ENCODE results near the gene MAB21L4. TPM values are rescaled to one million over a fixed set of nuclear protein-coding genes. Genes with fewer than 3 reads are reported as not detected.

MAB21L4 gene
- total RNA-seq, 1 experiment from 2014 or later = not detected

- intact Hi-C loops (cut with micrococcal nuclease) = no loop called here
- ATAC-seq = no peak
- no peak overlapping the region for H2AFZ ChIP-seq (ENCODE audit: low read depth, low read length, poor library complexity, severe bottlenecking)
Observed at GRCh38 chr2:240884745-240885144, 11.2 kb downstream of the MAB21L4 start.

More at GRCh38 chr2:240884745-240885144, 11.2 kb downstream of the MAB21L4 start:
- Histone ChIP-seq H3K9me2 (ENCODE audit: insufficient read depth) (no peaks in the 10 kb centered on the region), H3K4me1 (ENCODE audit: control insufficient read depth in 1 of 2, insufficient read depth in 2 of 2, low read length in 2 of 2) (peaks cover 0 to 7% of the 10 kb centered on the region in 2 experiments; a peak in 1 of 4 replicates), H3K9me3 (ENCODE audit: control insufficient read depth in 1 of 2, insufficient read depth in 1 of 2, low read depth in 1 of 2, low read length in 2 of 2) (no peaks in the 10 kb centered on the region), H3K9ac (ENCODE audit: low read length) (no peak overlapping the region), H3K79me2 (ENCODE audit: insufficient read depth, low read length) (no peaks in the 10 kb centered on the region), H3K4me3 (replicated peaks in 1 of 2; ENCODE audit: low read depth in 1 of 2, low read length in 2 of 2) (no peak overlapping the region), H3K27ac (ENCODE audit: low read depth, low read length) (no peak overlapping the region), H3K36me3 (ENCODE audit: control insufficient read depth in 1 of 2, insufficient read depth in 2 of 2, low read length in 2 of 2) (no peaks in the 10 kb centered on the region), H4K20me1 (ENCODE audit: insufficient read depth) (no peaks in the 10 kb centered on the region), H3K4me2 (ENCODE audit: low read length) (no peak overlapping the region), H3K27me3 (ENCODE audit: insufficient read depth, low read length) (no peaks in the 10 kb centered on the region)
- no TSS peak for BruUV-seq (replicated peaks)
- ChIA-PET RAD21 (ENCODE audit: low non-redundant PET in 1 of 2, low total read pairs in 2 of 2, uncharacterized antibody in 2 of 2, unreplicated experiment in 2 of 2) (no interaction called here), CTCF (no interaction called here), POLR2A (no interaction called here)
- TF ChIP-seq ZBTB33 (IDR thresholded peaks at IDR 0.05; ENCODE audit: extremely low read depth, insufficient replicate concordance, low read length) (no peak), SRF (IDR thresholded peaks at IDR 0.05; ENCODE audit: low read depth) (no peak), CTCF (IDR thresholded peaks at IDR 0.05 in 2 of 3, conservative IDR thresholded peaks at IDR 0.05 in 1 of 3; ENCODE audit: borderline replicate concordance in 1 of 3, insufficient read depth in 1 of 3, low read depth in 2 of 3, low read length in 2 of 3) (no peak), MAX (IDR thresholded peaks at IDR 0.05) (no peak), ZNF274 (IDR thresholded peaks at IDR 0.05; ENCODE audit: low read depth, low read length) (no peak), CEBPB (IDR thresholded peaks at IDR 0.05; ENCODE audit: low read depth) (no peak), FOSL1 (IDR thresholded peaks at IDR 0.05; ENCODE audit: low read depth) (no peak), ZFX (IDR thresholded peaks at IDR 0.05) (no peak), CBX3 (IDR thresholded peaks at IDR 0.05; ENCODE audit: low read depth) (no peak), POLR2AphosphoS5 (IDR thresholded peaks at IDR 0.05; ENCODE audit: low read depth, low read length) (no peak), EGR1 (IDR thresholded peaks at IDR 0.05; ENCODE audit: low read depth) (no peak), YY1 (IDR thresholded peaks at IDR 0.05; ENCODE audit: extremely low read depth, insufficient replicate concordance, low read depth, low read length) (no peak), EZH2 (IDR thresholded peaks at IDR 0.05) (no peak), JUND (IDR thresholded peaks at IDR 0.05) (no peak)
- no peak for DNase-seq (ENCODE audit: low read depth, low spot score)
